HG03103 (cell line): ENCODE measurements around the gene PSD4.

ENCODE experiments used
- ATAC-seq: cut with Tn5 transposase; IDR thresholded peaks from one replicate; pipeline ENCODE4 v1.9.1; 2021; ENCODE audit warnings: low read depth; ENCODE audit not compliant: unreplicated experiment

Gene PSD4

DNA sequence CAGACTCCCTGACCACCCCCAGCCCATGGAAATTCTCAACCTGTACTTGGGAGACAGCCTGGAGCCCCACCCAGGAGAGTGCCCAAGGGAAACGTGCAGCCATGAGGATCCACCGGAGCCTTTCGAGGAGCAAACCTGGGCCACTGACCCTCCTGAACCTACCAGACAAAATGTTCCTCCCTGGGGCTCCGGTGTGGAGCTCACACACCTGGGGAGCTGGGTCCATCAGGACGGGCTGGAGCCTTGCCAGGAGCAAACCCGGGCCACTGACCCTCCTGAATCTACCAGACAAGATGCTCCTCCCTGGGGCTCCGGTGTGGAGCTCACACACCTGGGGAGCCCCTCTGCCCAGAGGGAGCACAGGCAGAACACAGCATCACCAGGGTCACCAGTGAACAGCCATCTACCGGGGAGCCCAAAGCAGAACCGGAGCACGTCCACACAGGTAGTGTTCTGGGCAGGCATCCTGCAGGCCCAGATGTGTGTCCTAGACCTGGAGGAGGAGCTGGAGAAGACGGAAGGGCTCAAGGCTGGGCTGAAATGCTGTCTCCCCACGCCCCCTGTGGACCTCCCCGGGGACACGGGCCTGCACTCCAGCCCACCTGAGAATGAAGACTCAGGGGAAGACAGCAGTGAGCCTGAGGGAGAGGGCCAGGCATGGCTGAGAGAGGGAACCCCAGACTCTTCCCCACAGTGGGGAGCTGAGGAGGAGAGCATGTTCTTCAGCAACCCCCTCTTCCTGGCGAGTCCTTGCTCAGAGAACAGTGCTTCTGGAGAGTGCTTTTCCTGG, 8.9 kb downstream of the PSD4 start:
- ATAC-seq: no peak

DNA sequence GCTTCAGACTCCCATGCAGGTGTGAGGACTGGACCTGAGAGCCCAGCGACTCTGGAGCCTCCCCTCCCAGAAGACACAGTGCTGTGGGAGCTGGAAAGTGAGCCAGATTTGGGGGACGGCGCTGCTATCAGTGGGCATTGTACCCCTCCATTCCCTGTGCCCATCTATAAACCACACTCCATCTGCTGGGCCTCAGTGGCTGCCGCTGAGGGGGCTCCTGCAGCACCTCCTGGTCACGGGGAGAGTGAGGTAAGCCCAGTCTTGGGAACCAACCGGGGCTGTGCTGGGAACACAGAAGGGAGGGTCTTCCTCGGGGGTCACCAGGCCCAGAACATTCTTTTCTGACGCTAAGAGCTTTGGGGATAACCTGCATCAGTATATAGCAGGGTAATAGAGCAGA, 9.5 kb downstream of the PSD4 start:
- ATAC-seq: no peak

DNA sequence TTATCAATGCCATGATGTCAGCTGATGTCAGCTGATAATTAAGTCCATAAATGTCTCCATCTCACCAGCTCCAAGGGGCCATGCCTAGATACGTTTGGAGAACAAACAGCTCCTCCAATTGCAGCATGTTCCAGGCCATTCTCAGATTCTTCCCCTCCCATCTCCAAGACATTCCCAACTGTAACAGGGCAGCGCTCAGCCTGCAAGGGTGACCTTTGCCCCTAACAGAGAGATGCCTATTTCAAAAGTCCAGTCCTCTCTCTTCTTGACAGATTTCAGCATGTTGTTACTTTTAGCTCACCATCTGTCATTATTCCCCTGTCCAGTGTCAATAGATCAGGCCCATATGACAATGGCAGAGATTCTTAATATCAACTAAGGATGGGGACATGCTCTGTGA, 9.9 kb downstream of the PSD4 start:
- ATAC-seq: no peak

DNA sequence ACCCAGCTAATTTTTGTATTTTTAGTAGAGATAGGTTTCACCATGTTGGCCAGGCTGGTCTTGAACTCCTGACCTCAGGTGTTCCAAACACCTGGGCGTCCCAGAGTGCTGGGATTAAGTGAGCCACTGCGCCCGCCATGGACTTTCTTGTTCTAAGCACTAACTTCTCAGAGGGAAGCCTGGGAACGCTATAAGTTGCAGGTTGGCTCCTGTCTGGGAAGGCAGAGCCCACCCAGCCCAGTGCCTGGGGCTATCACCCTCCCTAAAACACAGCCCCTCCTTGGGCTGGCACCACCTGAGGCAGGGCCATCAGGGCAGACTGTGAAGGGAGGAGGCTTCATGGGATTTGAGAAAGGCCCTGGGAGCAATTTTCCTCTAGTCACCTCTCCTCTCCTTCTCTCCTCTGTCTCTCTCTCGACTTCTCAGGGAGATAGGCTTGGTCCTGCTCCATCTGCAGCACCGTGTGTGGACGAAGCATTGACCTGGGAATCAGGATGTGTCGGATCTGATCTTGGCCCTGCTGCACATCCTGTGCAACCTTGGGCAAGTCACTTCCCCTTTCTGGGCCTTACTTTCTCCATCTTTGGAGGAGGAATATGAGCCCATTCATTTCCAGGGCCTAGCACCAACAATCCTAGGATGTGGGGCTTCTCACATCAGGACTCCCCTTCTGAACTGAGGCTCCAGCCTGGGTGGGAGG, 10.9 kb downstream of the PSD4 start:
- no peak for ATAC-seq

DNA sequence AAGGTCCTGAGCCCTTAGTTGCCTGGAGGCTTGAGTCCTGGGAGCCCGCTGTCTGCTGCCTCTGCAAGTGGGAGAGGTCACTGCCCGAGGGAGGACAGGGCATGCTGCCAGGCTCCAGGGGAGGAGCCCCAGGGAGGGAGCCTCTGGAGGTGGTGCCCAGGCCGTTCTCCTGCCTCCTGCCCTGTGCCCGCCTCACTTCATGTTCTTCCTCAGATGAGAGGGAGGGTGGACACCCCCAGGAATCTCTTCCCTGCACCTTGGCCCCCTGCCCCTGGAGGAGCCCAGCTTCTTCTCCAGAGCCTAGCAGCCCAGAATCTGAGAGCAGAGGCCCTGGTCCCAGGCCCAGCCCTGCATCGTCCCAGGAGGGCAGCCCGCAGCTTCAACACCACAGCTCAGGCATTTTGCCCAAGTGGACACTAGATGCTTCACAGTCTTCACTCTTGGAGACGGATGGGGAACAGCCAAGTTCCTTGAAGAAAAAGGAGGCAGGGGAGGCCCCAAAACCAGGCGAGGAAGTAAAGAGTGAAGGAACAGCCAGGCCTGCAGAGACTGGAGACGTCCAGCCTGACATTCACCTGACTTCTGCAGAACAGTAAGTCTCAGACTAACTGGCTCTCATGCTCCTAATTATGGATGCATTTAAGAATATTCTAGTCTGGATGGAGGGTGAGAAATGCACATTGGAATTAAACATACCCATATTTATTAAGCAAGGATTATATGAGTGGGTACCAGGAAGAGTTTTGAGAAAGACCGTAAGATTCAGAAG, 12.1 kb downstream of the PSD4 start:
- no peak for ATAC-seq

DNA sequence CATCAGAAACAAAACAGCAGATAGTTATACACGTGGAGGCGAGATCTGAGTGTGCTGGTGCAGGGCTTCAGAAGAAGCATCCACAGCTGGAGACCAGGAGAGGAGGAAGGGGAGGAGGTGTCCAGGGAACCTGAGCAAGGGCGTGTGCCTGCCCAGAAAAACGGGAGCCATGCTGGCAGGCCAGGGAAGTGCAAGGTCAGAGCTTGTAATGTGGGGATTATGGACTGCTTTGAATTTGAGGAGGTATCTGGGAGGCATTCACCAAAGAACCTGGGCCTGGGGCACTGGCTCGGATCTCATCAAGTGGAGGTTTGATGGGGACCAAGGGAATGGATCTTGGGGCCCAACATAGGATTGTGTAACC, 12.6 kb downstream of the PSD4 start:
- no peak for ATAC-seq

DNA sequence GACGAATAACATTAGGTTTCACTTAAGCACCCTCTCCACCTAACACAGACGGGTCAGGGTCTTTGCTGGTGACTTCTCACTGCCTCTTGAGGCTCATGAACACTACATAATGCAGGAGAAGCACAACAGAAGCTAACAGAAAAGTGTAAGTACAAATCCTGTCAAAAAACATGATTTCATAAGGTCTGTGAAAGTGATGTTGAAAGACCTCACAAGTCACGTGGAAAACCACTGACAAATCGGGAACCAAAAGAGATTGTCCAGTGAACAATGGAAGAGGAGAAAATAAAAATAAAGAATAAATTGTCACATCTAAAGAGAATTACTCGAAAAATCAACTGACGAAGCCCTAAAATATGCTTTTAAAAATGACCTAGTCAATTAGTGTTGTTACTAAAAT, 14.0 kb downstream of the PSD4 start:
- no peak for ATAC-seq

DNA sequence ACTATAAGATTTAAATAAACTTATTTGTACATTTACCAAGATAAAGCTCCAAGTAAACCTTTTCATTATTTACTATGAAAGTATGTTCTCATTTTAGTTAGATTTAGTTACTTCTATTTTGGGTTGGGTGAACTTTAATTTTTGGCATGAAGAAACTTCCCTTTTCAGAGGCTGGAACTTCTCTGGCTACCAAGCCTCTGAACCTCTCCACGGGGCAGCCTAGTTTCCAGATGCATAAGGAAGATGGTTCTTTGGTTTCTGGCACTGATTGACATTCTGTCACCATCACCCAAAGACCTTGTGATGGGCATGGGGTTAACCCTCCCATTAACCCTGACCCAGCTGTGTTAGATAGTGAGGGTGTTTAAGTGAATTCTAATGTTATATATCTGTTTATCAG, 17.1 kb downstream of the PSD4 start:
- no peak for ATAC-seq

DNA sequence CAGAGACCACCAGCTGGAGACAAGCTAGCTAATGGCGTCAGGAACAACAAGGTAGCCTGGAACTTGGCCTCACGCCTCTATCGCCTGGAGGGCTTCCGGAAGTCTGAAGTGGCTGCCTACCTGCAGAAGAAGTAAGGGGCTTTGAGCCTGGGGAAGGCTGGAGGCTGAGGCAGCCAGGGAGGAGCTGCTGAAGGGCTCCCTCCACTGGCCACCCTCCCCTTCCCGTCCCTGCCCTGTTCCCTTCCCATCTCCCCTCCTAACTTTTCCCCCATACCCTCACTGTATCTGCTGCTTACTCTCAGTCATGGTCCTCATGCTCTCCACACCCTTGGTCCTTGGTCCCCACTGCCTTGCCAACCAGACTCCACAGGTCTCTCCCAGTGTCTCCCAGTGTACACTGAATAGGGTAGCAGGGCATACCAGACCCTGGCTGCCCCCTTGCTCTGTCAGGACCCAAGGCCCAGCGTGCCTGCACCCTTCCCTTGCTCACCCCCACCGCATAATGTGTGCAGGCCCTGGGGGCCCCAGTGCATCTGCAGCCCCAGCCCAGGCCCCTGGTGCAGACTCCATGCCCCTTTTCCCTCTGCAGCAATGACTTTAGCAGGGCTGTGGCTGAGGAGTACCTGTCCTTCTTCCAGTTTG, 18.8 kb downstream of the PSD4 start:
- no peak for ATAC-seq

DNA sequence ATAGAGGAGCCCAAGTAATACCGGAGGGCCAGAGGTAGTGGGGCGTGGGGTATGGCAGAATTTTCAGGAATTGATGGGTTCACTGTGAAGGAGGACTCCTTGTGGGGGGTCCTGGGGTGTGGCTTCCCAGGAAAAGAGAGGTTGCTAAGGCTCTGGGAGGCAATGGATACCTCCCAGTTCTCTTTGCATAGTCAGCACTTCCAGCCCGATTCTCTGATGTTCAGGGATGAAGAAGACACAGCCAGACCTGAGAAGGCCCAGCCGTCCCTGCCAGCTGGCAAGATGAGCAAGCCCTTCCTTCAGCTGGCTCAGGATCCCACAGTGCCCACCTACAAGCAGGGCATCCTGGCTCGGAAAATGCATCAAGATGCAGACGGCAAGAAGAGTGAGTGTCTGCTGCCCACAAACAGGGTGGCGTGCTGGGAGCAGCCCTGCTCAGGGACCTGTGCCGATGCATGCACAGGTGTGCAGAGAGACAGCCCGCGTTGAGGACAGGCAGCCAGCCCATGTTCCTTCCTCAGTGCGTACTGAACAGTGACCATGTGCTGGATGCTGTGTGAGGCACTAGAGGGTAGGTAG, 22.2 kb downstream of the PSD4 start:
- no peak for ATAC-seq

DNA sequence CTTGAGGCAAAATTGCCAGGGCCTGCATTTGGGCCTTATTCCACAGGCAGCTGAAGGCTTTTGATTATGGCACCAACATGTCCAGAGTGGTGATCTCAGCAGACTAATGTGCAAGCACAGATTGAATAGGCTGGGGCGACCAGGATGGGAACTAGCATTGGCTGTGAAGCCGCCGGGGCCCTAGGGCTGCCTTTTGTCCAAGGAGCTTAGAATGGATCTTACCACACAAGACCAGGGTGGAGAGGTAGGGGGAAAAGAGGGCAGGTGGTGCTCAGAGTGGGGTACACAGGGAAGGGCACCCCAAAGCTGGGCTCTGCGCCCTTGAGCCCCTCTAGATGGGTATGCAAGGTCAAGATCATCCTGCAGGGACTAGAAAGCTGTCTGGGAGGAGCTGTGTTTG, 23.1 kb downstream of the PSD4 start:
- no peak for ATAC-seq

DNA sequence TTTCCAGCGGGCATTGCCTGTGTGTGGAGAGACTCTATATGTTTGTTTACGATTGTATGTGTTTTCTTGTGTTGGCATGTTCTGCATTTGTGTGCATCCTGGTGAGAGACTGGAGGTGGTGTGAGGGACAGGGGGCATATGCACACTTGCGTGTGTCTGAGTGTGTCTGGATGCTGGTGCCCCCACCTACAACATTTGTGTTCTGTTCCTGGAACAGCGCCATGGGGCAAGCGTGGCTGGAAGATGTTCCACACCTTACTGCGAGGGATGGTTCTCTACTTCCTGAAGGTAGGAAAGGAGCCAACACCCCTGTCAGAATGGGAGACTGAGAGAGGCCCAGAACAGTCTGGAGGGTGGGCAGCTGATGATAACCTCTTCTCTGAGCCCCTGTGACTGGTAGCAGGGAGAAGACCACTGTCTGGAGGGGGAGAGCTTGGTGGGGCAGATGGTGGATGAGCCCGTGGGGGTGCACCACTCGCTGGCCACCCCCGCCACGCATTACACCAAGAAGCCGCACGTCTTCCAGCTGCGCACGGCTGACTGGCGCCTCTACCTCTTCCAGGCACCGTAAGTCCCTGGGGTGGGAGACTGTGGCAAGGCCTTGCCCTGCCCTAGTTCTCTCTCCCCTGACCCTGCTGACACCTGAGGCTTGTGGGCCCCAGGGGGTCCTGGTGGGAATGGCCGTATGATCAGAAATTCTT, 23.7 kb downstream of the PSD4 start:
- ATAC-seq: no peak

DNA sequence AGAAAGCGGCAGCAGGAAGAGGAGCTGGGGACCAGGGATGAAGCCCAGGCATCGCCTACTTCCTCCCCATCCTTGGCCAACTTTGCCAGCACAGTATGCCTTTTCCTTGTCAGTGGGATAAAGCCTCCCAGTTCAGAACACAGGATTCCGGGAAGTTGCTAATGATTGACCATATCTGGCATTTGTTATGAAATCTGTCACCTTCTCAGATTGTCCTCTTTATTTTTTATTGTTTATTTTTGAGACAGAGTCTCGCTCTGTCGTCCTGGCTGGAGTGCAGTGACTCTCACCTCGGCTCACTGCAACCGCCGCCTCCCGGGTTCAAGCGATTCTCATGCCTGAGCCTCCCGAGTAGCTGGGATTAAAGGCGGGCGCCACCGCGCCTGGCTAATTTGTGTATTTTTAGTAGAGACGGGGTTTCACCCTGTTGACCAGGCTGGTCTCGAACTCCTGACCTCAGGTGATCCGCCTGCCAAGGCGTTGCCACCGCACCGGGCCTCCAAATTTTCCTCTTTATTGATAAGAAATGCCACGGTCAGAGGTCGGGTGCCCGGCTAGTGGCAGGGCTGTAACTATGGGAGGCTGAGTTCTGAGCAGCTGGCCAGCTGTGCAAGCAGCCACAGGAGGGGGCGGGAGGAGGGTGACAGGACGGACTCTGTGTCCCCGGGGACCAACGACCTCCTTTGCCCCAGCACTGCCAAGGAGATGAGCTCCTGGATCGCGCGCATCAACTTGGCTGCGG, 24.4 kb downstream of the PSD4 start:
- ATAC-seq: no peak

DNA sequence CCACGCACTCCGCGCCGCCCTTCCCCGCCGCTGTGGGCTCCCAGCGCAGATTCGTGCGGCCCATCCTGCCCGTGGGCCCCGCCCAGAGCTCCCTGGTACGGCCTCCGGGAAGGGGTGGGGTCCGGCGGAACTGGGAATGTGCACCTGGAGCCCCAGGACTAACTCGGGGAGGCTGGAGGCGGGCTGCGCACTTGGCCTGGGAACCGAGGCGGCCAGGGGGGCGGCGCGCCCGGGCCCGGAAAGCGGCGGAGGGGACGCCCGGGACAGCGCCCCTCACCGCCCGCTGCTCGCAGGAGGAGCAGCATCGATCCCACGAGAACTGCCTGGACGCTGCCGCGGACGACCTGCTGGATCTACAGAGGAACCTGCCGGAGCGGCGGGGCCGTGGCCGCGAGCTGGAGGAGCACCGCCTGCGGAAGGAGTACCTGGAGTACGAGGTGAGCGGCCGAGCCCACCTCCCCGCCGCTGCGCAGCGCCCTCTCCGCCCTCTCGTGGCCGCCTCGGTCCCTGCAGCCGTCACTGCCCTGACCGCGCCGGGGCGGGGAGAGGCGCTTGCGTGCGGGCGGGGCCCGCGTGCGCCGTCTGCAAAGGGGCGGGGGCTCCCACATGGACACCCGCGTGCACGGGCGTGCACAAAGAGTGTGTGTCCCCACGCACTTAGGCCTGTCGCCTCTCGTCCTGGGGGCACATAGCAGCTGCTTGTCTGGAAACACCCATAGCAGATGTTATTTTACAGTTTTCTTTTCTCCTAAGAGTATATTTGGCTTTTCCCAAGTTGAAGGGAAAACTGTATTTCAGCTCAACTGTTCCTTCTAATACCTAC, 25.2 kb downstream of the PSD4 start:
- ATAC-seq: no peak

DNA sequence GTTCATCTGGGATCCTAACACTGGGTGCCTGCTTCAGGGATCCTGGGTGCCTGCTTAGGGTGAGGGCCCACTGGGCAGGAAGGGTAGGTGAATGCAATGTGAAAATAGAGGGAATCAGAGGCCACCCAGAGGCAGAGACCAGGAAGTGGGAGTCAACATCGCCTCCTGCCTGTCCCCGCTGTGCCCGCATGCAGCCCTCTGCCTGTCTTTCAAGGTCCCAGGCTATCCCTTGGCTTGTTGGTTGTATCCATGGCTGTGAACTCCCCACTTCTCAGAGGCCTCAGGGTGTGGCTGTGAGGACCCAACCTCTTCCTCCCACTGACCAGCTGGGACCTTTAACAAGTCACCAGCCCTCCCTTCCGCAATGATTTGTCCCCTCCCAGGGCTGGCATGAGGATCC, 26.5 kb downstream of the PSD4 start:
- ATAC-seq: no peak

DNA sequence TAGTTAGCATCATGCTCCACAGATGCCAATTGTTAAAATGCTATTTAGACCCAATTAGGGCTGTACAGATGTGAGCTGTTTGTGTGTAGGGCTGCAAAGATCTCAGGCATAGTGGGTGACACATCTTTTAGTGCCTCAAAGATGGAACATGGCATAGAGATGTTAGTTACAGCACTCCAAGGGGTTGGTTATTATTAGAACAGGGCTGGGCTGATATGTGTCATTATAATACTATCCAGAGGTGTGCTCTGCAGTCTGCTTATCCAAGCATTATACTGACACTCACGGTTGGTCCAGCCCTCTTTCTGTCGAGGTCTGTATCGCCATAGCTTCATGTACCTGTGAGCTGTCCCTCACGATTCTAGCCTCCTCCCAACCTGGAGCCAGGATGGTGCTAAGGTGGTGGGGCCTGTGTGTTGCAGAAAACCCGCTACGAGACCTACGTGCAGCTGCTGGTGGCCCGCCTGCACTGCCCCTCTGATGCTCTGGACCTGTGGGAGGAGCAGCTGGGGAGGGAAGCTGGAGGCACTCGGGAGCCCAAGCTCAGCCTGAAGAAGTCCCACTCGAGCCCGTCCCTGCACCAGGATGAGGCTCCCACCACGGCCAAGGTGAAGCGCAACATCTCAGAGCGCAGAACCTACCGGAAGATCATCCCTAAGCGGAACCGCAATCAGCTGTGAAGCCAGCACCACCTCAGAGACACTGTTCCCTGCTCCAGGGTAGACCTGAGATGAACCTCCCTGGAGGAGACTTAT, 27.1 kb downstream of the PSD4 start:
- no peak for ATAC-seq

DNA sequence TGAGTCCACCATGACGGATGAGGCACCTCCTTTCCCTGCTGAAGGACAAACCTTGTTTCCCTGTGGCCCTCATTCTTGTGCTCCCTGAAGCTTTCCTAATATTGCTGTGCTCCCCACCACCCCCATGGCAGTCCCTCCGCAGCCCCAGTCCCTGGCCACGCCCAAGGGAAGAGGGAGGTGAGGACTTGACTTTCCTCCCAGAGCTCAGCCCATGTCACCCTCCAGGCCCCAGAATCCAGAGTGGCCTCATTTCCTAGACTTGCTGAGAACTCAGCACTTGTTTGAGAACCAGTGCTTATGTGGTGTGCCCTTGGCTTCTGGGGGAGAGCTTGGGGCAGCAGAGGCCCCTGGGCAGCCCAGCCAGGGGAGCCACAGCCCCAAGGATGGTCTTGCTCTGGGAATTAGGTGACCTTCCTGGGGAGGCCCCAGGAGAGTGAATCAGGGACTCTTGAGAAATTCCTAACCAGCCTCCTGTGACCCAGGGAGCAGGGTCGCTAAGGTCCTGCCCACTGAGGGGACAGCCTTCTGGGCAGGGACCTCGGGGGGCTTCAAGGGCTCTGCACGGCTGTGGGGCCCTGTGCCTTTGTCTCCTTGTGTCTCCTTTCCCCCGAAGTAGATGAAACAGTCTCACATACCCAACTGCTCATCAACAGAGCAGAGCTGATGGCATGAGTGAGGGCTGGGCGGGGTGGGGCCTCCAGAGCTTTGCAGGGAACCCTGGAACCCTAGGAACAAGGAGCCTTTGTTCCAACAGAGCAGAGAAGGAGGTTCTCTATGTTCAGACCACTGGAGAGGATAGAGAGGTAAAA, 27.9 kb downstream of the PSD4 start:
- no peak for ATAC-seq
